RWPE2 (cell line): ENCODE data around the gene ZC3H10.
"Not testable (repeated sequence)": the region's sequence is repeated elsewhere in the genome, so short reads cannot be mapped to it uniquely, and the experiment has no call there.

Experiments used
- ATAC-seq: fragments of 200-7000 bp; cut with Tn5 transposase; 3 replicates; pipeline ENCODE4 v1.9.1; 2021; ENCODE audit warnings: low read depth
- DNase-seq: peaks from one replicate; pipeline ENCODE4 v3.0.0-alpha.2; 2020; ENCODE audit warnings: low spot score
- H3K27ac ChIP-seq: fragments of 450-650 bp; 2 replicates; pipeline ENCODE4 v1.5.1; 2017; ENCODE audit warnings: mild to moderate bottlenecking; ENCODE audit not compliant: poor library complexity, severe bottlenecking
- H3K27me3 ChIP-seq: fragments of 250-450 bp; sonication (Bioruptor Pico); 2 replicates; pipeline ENCODE4 v1.5.1; 2021; ENCODE audit warnings: mild to moderate bottlenecking, moderate library complexity; ENCODE audit not compliant: insufficient read depth, poor library complexity, severe bottlenecking
- H3K36me3 ChIP-seq: fragments of 250-450 bp; sonication (Bioruptor Pico); 2 replicates; pipeline ENCODE4 v1.5.1; 2020; ENCODE audit warnings: low read depth, mild to moderate bottlenecking, moderate library complexity
- H3K4me1 ChIP-seq: fragments of 250-450 bp; sonication (Bioruptor Pico); 2 replicates; pipeline ENCODE4 v1.5.1; 2021; ENCODE audit warnings: mild to moderate bottlenecking, moderate library complexity; ENCODE audit not compliant: insufficient read depth, poor library complexity, severe bottlenecking
- H3K4me3 ChIP-seq: fragments of 250-450 bp; sonication (Bioruptor Pico); 2 replicates; pipeline ENCODE4 v1.5.1; 2021; ENCODE audit warnings: mild to moderate bottlenecking, moderate library complexity; ENCODE audit not compliant: severe bottlenecking
- H3K9me3 ChIP-seq: fragments of 250-450 bp; sonication (Bioruptor Pico); 2 replicates; pipeline ENCODE4 v1.5.1; 2021; ENCODE audit warnings: mild to moderate bottlenecking, moderate library complexity; ENCODE audit not compliant: severe bottlenecking
- CTCF ChIP-seq: fragments of 450-650 bp; IDR thresholded peaks from one replicate; pipeline ENCODE4 v1.5.1; 2017; ENCODE audit warnings: mild to moderate bottlenecking, moderate library complexity; ENCODE audit not compliant: poor library complexity, severe bottlenecking

Gene ZC3H10

GRCh38 chr12:56154818-56155217 is 36.8 kb downstream of the ZC3H10 start:
- Histone ChIP-seq H3K27me3 (no peaks in the 10 kb centered on the region), H3K36me3 (peaks cover 13% of the 10 kb centered on the region), H3K4me1 (peaks cover under 1% of the 10 kb centered on the region), H3K27ac (no peak overlapping the region), H3K9me3 (no peaks in the 10 kb centered on the region), H3K4me3 (no peak overlapping the region)
- DNase-seq (no peak), ATAC-seq (no peak)
- TF ChIP-seq CTCF: no peak

- no peak for TF ChIP-seq CTCF
- no peaks in the 10 kb centered on the region for H3K27me3 ChIP-seq
- H3K9me3 ChIP-seq: no peaks in the 10 kb centered on the region
- ATAC-seq (no peak), DNase-seq (no peak)
- H3K36me3 ChIP-seq: peaks cover 18% of the 10 kb centered on the region
- peaks cover 4% of the 10 kb centered on the region for H3K4me1 ChIP-seq
- H3K27ac ChIP-seq: no peak overlapping the region
- no peak overlapping the region for H3K4me3 ChIP-seq
These were observed 37.3 kb downstream of the ZC3H10 start for GRCh38 chr12:56155256-56155845.

GRCh38 chr12:56156464-56157200 is 38.6 kb downstream of the ZC3H10 start:
- H3K27ac ChIP-seq: peak overlapping the region; percentile 87
- not testable (repeated sequence) for H3K4me1 ChIP-seq, ATAC-seq, H3K27me3 ChIP-seq, H3K9me3 ChIP-seq, DNase-seq
- peaks cover 31% of the 10 kb centered on the region for H3K36me3 ChIP-seq
- peak overlapping the region; percentile 83 for H3K4me3 ChIP-seq

- Histone ChIP-seq H3K9me3 (no peaks in the 10 kb centered on the region), H3K4me3 (peak overlapping the region; percentile 83), H3K36me3 (peaks cover 39% of the 10 kb centered on the region), H3K27me3 (no peaks in the 10 kb centered on the region), H3K27ac (peak overlapping the region; percentile 87), H3K4me1 (peaks cover 4% of the 10 kb centered on the region)
- TF ChIP-seq CTCF: peak; percentile 55
- ATAC-seq (peak; percentile 43), DNase-seq (no peak)
These were observed 39.3 kb downstream of the ZC3H10 start for GRCh38 chr12:56157201-56158028.
